DLD1 (cell line): Measurements from ENCODE around the gene CLOCK.

Source experiments
- in situ Hi-C: cut with HindIII; loops from 2 replicates; pipeline ENCODE4 v1.10.0; 2017; ENCODE audit warnings: low sequenced_read_pairs

CLOCK gene

GRCh38 chr4:55483315-55483714 is 63.4 kb downstream of the CLOCK start:
- in situ Hi-C loops: no loop called here

DNA sequence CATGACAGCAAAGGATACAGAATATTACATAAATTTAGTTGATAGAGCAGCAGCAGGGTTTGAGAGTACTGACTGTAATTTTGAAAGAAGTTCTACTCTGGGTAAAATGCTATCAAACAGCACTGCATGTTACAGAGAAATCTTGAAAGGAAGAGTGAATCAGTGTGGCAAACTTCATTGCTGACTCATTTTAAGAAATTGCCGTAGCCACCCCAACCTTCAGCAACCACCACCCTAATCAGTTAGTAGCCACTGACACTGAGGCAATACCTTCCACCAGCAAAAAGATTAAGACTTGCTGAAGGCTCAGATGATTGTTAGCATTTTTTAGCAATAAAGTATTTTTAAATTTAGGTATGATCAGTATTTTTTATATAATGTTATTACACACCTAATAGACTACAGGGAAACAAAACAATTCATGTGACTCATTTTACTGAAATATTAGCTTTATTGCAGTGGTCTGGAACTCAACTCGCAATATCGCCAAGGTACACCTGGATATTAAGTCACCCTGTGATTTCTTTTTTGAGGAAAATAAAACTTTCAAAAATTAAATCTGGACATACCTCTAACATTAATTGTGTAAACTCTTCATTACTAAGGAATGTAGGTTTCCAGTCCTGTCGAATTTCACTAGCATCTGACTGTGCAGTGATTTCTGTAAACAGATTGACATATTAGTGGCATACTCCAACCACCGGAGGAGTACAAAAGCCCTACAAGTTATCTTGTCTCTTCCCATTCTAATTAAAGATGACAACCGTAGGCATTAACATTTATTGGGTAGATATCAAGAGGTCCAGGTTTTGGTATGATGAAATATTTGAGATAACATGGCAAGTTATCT is 71.1 kb downstream of the CLOCK start:
- in situ Hi-C loops: no loop called here

- in situ Hi-C loops: no loop called here
Observed at GRCh38 chr4:55469979-55470378, 76.7 kb downstream of the CLOCK start.

GRCh38 chr4:55468724-55469123 is 78.0 kb downstream of the CLOCK start:
- in situ Hi-C loops: no loop called here

GRCh38 chr4:55466001-55466400 is 80.7 kb downstream of the CLOCK start:
- in situ Hi-C loops: no loop called here

DNA sequence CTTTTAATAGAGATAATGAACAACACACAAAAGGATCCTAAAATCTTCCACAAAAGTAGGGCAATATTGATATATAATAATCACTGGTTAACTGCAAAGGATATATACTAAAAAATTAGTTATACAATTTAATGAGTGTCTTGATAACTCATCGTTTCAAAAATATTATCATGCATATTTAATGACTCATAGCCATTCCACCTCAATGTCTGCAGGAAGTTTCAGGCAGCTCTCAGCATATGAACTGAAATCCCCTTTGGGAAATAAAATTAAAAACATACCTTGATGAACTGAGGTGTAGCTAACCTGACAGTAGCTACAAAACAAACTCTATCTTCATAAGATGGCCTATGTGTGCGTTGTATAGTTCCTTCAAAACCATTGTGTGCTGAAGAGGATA is 88.1 kb downstream of the CLOCK start:
- in situ Hi-C loops: no loop called here

DNA sequence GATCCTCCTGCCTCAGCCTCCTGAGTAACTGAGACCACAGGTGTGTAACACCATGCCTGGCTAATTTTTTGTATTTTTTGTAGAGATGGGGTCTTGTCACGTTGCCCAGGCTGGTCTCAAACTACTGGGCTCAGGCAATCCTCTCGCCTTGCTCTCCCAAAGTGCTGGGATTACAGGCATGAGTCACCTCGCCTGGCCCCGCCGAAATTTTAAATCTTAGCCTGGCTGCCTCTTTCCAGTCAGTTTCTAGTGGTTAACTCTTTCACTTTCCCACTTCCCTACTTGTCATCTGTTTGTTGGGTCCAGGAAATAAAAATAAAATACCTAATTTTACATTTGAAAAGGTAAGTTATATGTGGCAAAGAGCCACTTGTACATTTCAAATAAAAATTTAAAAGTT is 88.5 kb downstream of the CLOCK start:
- in situ Hi-C loops: no loop called here

- in situ Hi-C loops: no loop called here
Observed at GRCh38 chr4:55450566-55450965, 96.1 kb downstream of the CLOCK start.

DNA sequence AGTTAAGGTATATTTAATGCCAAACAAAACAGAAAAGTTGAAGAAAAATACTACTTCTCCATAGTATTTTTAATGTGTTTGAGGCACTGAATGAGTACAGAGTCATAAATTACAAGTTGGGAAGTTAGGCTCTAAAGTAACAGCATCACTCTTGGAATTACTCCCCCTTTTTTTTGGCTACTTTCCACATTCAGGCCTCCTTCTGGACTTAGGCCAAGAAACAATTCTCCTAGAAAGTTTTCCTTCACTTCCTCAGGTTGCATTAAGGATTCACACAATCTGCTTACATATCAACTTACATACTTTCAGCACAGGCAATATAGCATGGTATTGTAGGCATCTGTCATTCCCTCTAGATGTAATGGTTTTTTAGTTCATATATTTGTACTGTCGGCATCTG is 98.9 kb downstream of the CLOCK start:
- in situ Hi-C loops: no loop called here

DNA sequence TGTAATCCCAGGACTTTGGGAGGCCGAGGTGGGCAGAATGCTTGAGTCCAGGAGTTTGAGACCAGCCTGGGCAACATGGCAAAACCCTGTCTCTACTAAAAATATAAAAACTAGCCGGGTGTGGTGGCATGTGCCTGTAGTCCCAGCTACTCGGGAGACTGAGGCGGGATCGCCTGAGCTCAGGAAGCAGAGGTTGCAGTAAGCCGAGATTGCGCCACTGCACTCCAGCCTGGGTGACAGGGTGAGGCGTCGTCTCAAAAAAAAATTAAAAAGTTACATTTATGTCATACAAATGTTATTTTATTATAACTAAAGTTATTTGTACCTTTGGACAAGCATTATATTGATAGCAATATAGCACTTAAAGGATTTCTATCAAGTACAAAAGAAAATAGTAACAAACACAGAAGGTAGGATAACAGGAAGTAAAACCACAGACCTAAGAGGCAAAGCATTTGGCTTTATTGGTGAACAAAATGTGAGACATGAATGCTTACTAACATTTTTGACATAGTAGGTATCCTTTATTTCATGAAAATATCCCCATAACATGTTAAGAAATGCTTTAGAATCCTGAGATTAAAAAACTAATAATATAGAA is 99.5 kb downstream of the CLOCK start:
- in situ Hi-C loops: no loop called here

GRCh38 chr4:55446578-55446922 is 100.2 kb downstream of the CLOCK start:
- in situ Hi-C loops: no loop called here

- in situ Hi-C loops: no loop called here
Observed at GRCh38 chr4:55445921-55446577, 100.7 kb downstream of the CLOCK start.

GRCh38 chr4:55444827-55445226 is 101.9 kb downstream of the CLOCK start:
- in situ Hi-C loops: no loop called here

- in situ Hi-C loops: no loop called here
Observed at GRCh38 chr4:55442541-55442940, 104.2 kb downstream of the CLOCK start.

DNA sequence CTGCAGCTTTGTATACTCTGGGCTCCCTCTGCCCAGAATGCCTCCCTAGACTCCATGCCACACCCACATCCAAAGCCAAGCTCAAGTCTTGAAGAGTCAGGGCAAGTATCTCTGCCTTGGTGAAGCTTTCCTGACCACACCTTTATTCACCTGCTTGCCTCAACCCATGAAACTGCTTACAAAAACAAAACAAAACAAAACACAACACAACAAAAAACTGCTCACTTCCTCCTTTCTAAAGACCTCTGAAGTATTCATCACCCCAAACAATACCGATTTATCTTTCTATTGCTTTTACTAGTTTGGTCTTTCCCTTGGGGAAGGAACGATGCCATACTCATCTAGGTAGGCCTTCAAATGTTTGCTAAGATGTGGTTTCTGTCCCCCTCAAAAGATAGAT is 105.9 kb downstream of the CLOCK start:
- in situ Hi-C loops: no loop called here

GRCh38 chr4:55439023-55439422 is 107.7 kb downstream of the CLOCK start:
- in situ Hi-C loops: no loop called here

- in situ Hi-C loops: no loop called here
Observed at GRCh38 chr4:55438314-55438713, 108.4 kb downstream of the CLOCK start.

GRCh38 chr4:55437823-55438222 is 108.9 kb downstream of the CLOCK start:
- in situ Hi-C loops: no loop called here

GRCh38 chr4:55437356-55437796 is 109.3 kb downstream of the CLOCK start:
- in situ Hi-C loops: no loop called here

DNA sequence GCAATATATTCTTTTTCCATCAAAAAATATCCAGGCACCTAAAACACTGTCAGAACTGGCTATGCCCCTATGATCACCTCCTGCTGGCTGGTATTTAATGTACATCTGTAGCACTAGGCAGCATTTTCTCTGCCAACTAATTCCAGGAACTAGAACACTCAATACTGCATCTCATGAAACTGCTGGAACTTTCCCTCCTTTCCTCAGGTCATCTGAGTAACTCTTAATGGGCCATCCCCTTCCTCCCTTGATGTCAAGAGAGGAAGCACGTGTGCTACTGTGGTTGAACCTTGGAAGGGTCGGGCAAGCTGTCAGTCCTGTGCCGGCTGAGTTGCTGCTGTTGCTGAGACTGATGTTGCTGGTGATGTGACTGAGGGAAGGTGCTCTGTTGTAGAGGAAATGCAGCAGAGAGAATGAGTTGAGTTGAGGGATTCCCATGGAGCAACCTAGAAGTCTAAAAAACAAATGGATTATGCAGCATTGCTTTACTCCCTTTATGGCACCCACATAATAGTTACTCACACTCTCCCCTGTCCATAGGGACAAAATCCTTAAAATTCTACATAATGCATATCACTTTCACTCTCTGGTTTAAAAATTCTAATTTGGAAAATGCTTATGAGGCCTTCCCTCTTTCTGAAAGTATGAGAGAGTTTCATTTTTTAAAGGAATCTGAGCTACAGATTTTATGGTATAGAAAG is 111.4 kb downstream of the CLOCK start:
- in situ Hi-C loops: no loop called here

- in situ Hi-C loops: no loop called here
Observed at GRCh38 chr4:55431710-55432336, 114.9 kb downstream of the CLOCK start.
